ENCODE data around the gene TBC1D19. TPM values are rescaled to one million over a fixed set of nuclear protein-coding genes. Genes with fewer than 3 reads are reported as not detected.

TBC1D19 gene
- total RNA-seq, 4 donors from 2014 or later, result 6.5 to 7.0 (median 6.8) TPM

DNA sequence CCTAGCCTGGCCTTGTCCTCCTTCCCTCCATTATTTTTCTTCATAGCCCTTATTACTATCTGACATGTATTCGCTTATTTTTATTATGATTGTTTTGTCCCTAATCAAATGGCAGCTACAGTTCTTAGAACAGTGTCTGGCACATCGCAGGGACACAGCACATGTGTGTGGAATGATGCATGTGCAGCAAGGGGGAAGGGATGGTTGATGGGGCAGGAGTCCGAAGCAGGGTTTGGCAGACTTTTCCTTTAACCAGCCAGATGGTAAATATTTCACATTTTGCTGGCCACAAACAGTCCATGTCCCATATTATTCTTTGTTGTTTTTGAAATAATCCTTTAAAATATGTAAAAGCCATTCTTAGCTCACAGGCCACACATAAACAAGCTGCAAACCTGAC lies 148.5 kb downstream of the TBC1D19 start:
- ATAC-seq, result no peak
- no peaks in the 10 kb centered on the region for H3K36me3 ChIP-seq
- DNase-seq, result no peak
- intact Hi-C loops (cut with DNase I; ENCODE audit: low total_unique reads), result no loop called here
- H3K9me3 ChIP-seq, result no peaks in the 10 kb centered on the region
- in situ Hi-C loops (cut with MboI; ENCODE audit: low sequenced_read_pairs in 4 of 4), result no loop called here
- H3K27ac ChIP-seq, result no peak overlapping the region
- TF ChIP-seq CTCF (IDR thresholded peaks at IDR 0.05 in 4 of 5, conservative IDR thresholded peaks at IDR 0.05 in 1 of 5) (no peak), POLR2A (IDR thresholded peaks at IDR 0.05) (no peak)
- H3K4me3 ChIP-seq, result no peak overlapping the region
- no peaks in the 10 kb centered on the region for H3K27me3 ChIP-seq
- peaks cover under 1 to 6% of the 10 kb centered on the region in 2 donors for H3K4me1 ChIP-seq

DNA sequence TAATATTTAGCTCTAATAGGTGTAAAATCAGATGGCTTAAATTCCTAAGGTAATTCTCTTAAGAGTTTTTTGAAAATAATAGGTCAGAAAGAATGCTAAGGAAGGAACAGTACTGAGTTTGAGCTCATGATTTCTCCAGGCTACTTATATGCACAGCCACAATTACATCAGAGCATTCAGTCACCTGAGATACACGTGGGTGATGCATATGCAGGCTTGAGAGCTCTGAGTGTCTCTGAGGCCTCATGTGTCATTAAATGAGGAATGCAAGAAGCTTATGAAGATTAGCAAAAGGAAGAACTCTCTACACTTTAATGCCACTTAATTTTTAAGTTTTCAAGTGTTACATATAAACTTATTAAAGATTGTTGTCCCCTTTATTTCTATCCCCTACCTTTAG lies 152.7 kb downstream of the TBC1D19 start:
- intact Hi-C loops (cut with DNase I; ENCODE audit: low total_unique reads), result no loop called here
- Histone ChIP-seq H3K27ac (no peak overlapping the region), H3K27me3 (no peaks in the 10 kb centered on the region), H3K9me3 (no peaks in the 10 kb centered on the region), H3K4me1 (peaks cover 0 to 6% of the 10 kb centered on the region in 2 donors), H3K4me3 (no peak overlapping the region), H3K36me3 (no peaks in the 10 kb centered on the region)
- no peak for TF ChIP-seq POLR2A (IDR thresholded peaks at IDR 0.05)
- no peak for TF ChIP-seq CTCF (IDR thresholded peaks at IDR 0.05 in 4 of 5, conservative IDR thresholded peaks at IDR 0.05 in 1 of 5)
- no peak for DNase-seq
- no peak for ATAC-seq
- in situ Hi-C loops (cut with MboI; ENCODE audit: low sequenced_read_pairs in 4 of 4), result no loop called here

GRCh38 chr4:26737385-26737784 lies 153.5 kb downstream of the TBC1D19 start:
- no peak for DNase-seq
- H3K4me3 ChIP-seq, result no peak overlapping the region
- TF ChIP-seq CTCF (IDR thresholded peaks at IDR 0.05 in 4 of 5, conservative IDR thresholded peaks at IDR 0.05 in 1 of 5), result no peak
- no peak for TF ChIP-seq POLR2A (IDR thresholded peaks at IDR 0.05)
- no peaks in the 10 kb centered on the region for H3K9me3 ChIP-seq
- H3K27ac ChIP-seq, result no peak overlapping the region
- in situ Hi-C loops (cut with MboI; ENCODE audit: low sequenced_read_pairs in 4 of 4), result no loop called here
- H3K4me1 ChIP-seq, result peaks cover 0 to 6% of the 10 kb centered on the region in 2 donors
- no peaks in the 10 kb centered on the region for H3K36me3 ChIP-seq
- intact Hi-C loops (cut with DNase I; ENCODE audit: low total_unique reads), result no loop called here
- ATAC-seq, result no peak
- no peaks in the 10 kb centered on the region for H3K27me3 ChIP-seq

DNA sequence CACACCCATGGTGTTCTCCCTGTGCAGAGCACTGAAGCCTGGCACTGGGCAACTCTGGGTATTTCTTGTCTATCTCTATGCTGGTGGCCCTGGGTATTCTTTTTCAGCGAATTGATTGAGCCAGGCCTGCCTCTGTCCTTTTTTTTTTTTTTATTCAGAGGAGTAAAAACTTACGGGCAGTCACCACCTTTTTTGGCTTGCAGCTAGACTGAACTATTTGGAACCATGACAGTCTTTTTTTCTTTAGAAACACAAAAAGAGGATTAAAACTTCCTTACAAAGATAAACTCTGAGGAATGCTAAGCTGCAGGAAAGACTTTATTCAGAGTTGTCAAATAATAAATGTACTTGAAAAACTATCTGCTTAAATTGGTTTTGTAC lies 157.6 kb downstream of the TBC1D19 start:
- ATAC-seq (no peak), DNase-seq (no peak)
- no peak for TF ChIP-seq CTCF (IDR thresholded peaks at IDR 0.05 in 4 of 5, conservative IDR thresholded peaks at IDR 0.05 in 1 of 5)
- no peak for TF ChIP-seq POLR2A (IDR thresholded peaks at IDR 0.05)
- intact Hi-C loops (cut with DNase I; ENCODE audit: low total_unique reads), result no loop called here
- Histone ChIP-seq H3K4me1 (no peaks in the 10 kb centered on the region), H3K27ac (no peak overlapping the region), H3K9me3 (no peaks in the 10 kb centered on the region), H3K4me3 (no peak overlapping the region), H3K27me3 (no peaks in the 10 kb centered on the region), H3K36me3 (no peaks in the 10 kb centered on the region)
- in situ Hi-C loops (cut with MboI; ENCODE audit: low sequenced_read_pairs in 4 of 4), result no loop called here

GRCh38 chr4:26746802-26747213 lies 162.9 kb downstream of the TBC1D19 start:
- DNase-seq, result no peak
- H3K27me3 ChIP-seq, result no peaks in the 10 kb centered on the region
- no peak for TF ChIP-seq CTCF (IDR thresholded peaks at IDR 0.05 in 4 of 5, conservative IDR thresholded peaks at IDR 0.05 in 1 of 5)
- TF ChIP-seq POLR2A (IDR thresholded peaks at IDR 0.05), result no peak
- H3K4me3 ChIP-seq, result no peak overlapping the region
- intact Hi-C loops (cut with DNase I; ENCODE audit: low total_unique reads) (no loop called here), in situ Hi-C loops (cut with MboI; ENCODE audit: low sequenced_read_pairs in 4 of 4) (no loop called here)
- no peaks in the 10 kb centered on the region for H3K36me3 ChIP-seq
- peaks cover 17 to 27% of the 10 kb centered on the region in 2 donors for H3K4me1 ChIP-seq
- H3K9me3 ChIP-seq, result no peaks in the 10 kb centered on the region
- no peak for ATAC-seq
- H3K27ac ChIP-seq, result no peak overlapping the region
